C4-2B (cell line): Measurements from ENCODE around the gene RAB44.

Experiments
- CTCF ChIP-seq: fragments of 450-650 bp; conservative IDR thresholded peaks from 2 replicates; pipeline ENCODE4 v1.5.1; 2017; ENCODE audit warnings: mild to moderate bottlenecking
- ZFX ChIP-seq: fragments of 450-650 bp; IDR thresholded peaks from 2 replicates; pipeline ENCODE4 v1.6.1; 2017

- TF ChIP-seq CTCF: no peak
- no peak for TF ChIP-seq ZFX
These were observed 83.0 kb downstream of the RAB44 start for GRCh38 chr6:36780442-36781177.
